WTC11 (cell line): ENCODE data around the gene VPS8.

Experiments
- ESRRA ChIP-seq: sonication (generic); formaldehyde crosslinking; IDR thresholded peaks from 2 replicates; pipeline ENCODE4 v1.8.1; 2022; ENCODE audit warnings: mild to moderate bottlenecking, missing genetic modification reagents, borderline replicate concordance
- IRF2 ChIP-seq: sonication (generic); formaldehyde crosslinking; IDR thresholded peaks from 2 replicates; pipeline ENCODE4 v1.8.0; 2022; ENCODE audit warnings: low read depth, missing genetic modification reagents, borderline replicate concordance
- JUN ChIP-seq: sonication (generic); formaldehyde crosslinking; IDR thresholded peaks from 2 replicates; pipeline ENCODE4 v1.8.0; 2023; ENCODE audit warnings: mild to moderate bottlenecking, missing genetic modification reagents
- OVOL2 ChIP-seq: fragments of 250-450 bp; sonication (Bioruptor Pico); IDR thresholded peaks from 2 replicates; pipeline ENCODE4 v1.9.0; 2021; ENCODE audit warnings: mild to moderate bottlenecking, borderline replicate concordance
- TF ChIP-seq, protein P1 (sequence below): fragments of 200-600 bp; IDR thresholded peaks from 2 replicates; pipeline ENCODE4 v1.8.0; 2022; ENCODE audit warnings: antibody characterized with exemption

DNA sequence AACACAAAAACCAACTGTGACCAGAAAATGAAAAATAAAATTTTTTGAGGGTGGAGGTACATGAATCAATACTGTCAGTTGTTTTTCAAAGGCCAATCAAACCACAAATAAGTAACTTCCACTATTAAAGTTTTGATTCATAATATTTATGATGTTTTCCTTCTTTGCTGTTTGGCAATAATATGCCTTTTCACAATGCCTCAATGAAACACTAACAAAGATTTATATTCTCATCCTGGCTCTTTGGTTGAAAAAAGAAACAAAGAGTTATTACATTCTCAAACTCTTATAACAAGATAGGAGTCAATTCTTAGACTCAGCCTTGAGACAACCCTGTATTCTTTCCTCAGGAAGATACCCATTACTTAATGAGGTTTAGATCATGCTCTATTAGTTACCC, 277.8 kb downstream of the VPS8 start:
- TF ChIP-seq ESRRA (CRISPR knock-in tag) (no peak), OVOL2 (CRISPR knock-in tag) (no peak), JUN (CRISPR knock-in tag) (no peak), IRF2 (CRISPR knock-in tag) (no peak)
- TF ChIP-seq, protein P1, sequence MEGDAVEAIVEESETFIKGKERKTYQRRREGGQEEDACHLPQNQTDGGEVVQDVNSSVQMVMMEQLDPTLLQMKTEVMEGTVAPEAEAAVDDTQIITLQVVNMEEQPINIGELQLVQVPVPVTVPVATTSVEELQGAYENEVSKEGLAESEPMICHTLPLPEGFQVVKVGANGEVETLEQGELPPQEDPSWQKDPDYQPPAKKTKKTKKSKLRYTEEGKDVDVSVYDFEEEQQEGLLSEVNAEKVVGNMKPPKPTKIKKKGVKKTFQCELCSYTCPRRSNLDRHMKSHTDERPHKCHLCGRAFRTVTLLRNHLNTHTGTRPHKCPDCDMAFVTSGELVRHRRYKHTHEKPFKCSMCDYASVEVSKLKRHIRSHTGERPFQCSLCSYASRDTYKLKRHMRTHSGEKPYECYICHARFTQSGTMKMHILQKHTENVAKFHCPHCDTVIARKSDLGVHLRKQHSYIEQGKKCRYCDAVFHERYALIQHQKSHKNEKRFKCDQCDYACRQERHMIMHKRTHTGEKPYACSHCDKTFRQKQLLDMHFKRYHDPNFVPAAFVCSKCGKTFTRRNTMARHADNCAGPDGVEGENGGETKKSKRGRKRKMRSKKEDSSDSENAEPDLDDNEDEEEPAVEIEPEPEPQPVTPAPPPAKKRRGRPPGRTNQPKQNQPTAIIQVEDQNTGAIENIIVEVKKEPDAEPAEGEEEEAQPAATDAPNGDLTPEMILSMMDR, result no peak
